Measurements from ENCODE around the gene NALF2.
A peak's percentile ranks its signal among the peaks of the same experiment; 100 is the strongest.

The NALF2 gene

GRCh38 chrX:69530306-69530705 is 26.2 kb downstream of the NALF2 start:
- no peak for DNase-seq (ENCODE audit: low read depth)

- no peak for DNase-seq (ENCODE audit: low read depth)
Measured at GRCh38 chrX:69531031-69531755, 27.1 kb downstream of the NALF2 start.

DNA sequence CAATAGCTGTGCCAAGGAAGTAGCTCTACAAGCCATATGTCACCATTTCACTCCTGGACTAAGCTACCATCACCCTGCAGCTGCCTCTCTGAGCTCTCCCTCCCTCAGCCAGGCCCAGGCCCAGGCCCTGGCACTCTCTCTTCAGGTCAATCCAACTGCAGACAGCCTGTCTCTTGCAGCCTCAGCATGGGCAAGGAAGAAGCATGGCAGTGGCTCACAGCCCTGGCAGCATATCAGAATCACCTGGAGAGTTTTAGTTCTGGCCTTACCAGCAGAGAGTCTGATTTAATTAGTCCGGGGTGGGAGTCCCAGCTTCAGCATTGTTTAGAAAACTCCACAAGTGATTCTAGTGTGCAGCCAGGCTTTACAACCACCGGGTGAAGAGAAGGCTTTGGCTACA is 31.5 kb downstream of the NALF2 start:
- no peak for DNase-seq (ENCODE audit: low read depth)

DNA sequence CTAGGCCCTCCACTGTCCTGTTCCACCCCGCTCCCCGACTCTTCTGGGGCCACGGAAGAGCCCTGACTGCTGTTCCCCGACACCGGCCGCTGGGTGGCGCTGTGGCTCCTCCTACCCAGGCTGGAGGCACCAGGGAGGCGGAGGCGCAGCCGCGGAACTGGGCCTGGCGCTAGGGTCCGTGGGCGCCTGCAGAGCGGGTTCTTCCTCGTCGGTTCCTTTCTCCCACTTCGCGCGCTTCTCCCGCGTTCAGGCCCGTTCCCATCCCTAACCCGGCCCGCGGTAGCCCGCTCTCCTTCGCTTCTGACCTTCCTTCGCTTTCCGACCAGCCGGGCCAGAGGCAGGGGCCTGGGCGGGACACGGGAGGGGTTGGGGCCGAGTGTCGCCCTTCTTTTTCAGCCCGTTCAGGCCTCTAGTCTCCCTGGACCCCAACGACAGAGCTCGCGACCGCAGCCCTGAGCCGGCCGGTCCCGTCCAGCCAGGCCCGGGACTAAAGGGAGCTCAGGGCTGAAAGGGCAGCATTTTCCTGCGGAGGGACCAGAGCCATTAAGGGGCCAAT is 34.3 kb downstream of the NALF2 start:
- DNase-seq (ENCODE audit: low read depth) = peak; percentile 47

GRCh38 chrX:69539437-69539836 is 35.3 kb downstream of the NALF2 start:
- DNase-seq (ENCODE audit: low read depth) = no peak

DNA sequence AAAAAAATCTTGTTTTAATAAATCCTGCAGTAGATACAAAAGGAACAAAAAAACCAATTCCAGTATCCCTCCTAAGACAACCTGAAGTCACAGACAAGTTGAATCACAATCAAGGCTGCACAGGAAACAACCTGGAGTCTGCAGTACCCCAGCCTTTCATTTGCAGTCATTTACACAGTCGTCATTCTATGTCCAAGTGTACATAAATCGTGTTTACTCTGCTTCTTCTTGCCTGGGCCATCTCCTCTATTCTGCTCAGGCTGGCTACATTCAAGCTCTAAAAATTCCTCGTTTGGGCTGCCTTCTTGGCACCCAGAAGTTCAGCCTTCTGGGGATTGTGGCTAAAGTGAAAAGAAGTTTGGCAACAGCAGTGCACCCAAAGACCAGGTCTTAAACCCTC is 37.8 kb downstream of the NALF2 start:
- no peak for DNase-seq (ENCODE audit: low read depth)

GRCh38 chrX:69543572-69543971 is 39.4 kb downstream of the NALF2 start:
- DNase-seq (ENCODE audit: low read depth) = no peak

GRCh38 chrX:69546417-69546816 is 42.3 kb downstream of the NALF2 start:
- DNase-seq (ENCODE audit: low read depth) = no peak

DNA sequence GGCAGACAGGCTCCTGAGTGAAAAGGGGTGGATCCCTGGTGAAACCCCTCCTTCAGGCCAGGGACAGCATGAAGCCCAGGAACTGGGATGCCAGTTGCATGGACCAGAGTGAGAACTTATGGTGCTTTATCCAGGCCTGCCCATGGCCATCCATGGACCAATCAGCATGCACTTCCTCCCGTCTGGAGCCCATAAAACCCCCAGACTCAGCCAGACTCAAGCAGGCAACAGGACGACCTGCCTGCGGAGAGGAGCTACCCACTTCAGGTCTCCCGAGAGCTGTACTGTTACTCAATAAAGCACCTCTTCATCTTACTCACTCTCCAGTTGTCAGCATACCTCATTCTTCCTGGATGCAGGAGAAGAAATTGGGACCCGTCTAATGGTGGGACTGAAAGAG is 42.9 kb downstream of the NALF2 start:
- no peak for DNase-seq (ENCODE audit: low read depth)

GRCh38 chrX:69551421-69552009 is 47.4 kb downstream of the NALF2 start:
- no peak for DNase-seq (ENCODE audit: low read depth)

GRCh38 chrX:69552512-69552911 is 48.4 kb downstream of the NALF2 start:
- no peak for DNase-seq (ENCODE audit: low read depth)

All from stimulated activated CD8-positive, alpha-beta memory T cell treated with anti-CD3 and anti-CD28 coated beads, Interleukin-15, amount 100 ng/mL, for 24 hours (primary cell).